Left forelimb (tissue), 1 donor: ENCODE data around the gene WDR45B.

Source experiments
- DNase-seq: peaks from one replicate; pipeline ENCODE4 v3.0.0-alpha.2; 2018; ENCODE audit warnings: low spot score

The WDR45B gene

DNA sequence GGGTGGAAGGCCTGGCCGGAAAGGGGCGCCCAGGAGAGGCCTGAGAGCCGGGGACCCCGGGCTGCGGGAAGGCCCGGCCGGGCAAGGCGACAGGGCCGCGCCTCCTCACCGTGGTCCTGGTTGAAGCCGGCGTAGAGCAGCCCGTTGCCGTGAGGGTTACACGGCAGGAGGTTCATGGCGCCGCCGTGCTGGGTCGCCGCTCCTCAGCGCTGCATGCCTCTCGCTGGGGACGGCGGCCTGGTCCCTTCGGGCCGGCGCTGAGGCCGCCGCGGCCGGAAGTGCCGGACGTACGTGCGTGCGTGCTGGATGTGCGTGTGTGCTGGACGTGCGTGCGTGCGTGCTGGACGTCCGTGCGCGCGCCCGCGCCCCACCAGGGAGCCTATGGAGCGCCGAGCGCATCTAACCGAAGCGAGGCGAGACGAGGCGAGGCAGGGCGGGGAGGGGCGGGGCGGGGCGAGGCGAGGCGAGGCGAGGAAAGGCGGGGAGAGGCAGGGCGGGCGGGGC is at the start of gene WDR45B:
Gene WDR45B (minus strand): TSS at position 280 of the 504 bp plus-strand sequence. CDS start 104 bp downstream, at position 176.
- DNase-seq: peak; percentile 98

- no peak for DNase-seq
Observed at GRCh38 chr17:82697808-82698064, 49.5 kb upstream of the WDR45B start.

- DNase-seq: no peak
Observed at GRCh38 chr17:82696916-82697807, 48.9 kb upstream of the WDR45B start.

GRCh38 chr17:82696259-82696658 is 48.0 kb upstream of the WDR45B start:
- DNase-seq: no peak

DNA sequence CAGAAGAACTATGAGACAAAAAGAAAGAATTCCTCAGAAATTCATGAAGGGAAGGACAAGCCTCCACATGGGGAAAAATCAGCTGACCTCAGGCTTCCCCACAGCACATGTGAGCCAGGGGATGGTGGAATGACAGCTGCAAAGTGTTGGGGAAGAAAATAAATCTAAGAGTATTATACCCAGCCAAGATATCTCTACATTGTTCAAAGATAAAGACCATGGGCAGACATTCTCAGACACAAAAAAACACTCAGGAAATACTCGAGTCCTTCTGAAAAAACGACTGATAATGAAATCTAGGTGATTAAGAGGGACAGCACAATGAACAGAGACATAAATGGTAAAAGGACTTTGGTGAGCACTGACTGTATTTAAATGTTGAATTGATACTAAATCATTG is 46.4 kb upstream of the WDR45B start:
- DNase-seq: no peak

GRCh38 chr17:82693168-82693867 is 45.1 kb upstream of the WDR45B start:
- no peak for DNase-seq

GRCh38 chr17:82692268-82692667 is 44.0 kb upstream of the WDR45B start:
- no peak for DNase-seq

DNA sequence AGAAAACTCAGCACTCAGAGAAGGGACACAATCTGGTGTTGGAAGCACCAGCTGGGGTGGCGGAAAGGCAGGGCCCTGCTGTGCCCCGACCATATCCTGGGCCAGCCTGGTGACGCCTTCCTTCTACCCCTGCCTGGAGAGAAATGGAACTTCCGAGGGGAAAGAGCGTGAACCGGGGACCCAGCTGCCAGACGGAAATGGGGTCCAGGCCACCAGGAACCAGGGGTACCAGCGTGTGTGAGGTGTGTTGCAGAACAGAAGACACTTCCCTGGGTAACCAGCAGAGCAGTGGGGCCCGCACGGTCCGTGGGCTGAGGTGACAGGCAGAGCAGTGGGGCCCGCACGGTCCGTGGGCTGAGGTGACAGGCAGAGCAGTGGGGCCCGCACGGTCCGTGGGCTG is 43.5 kb upstream of the WDR45B start:
- no peak for DNase-seq

DNA sequence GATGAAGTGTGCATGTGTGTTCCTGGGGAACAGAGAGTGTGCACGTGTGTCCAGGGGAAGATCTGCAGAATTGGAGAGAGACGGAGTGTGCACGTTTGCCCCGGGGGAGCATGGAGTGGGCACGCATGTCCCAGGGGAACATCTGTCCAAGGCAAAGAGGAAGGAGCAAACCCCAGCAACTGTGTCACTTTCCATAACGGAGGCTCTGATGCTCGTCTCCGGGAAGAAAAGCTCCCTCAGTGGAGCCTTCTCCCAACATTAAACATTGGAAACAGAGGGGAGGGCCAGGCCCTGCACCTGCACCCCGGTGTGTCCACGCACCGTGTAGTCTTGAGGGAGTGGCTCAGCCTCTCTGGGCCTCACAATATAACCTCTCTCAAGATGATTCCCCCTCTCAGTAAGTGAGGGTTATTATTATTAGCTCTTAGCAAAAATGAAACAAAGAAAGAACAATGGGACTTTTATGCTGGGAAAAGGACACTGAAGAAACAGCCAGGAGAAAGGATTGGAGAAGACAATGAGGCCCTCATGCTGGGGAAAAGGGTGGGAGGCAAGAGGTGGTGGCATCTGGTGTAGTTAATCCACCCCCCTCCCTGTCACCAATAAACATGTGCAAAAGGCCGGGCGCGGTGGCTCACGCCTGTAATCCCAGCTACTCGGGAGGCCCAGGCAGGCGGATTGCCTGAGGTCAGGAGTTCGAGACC is 42.7 kb upstream of the WDR45B start:
- no peak for DNase-seq

DNA sequence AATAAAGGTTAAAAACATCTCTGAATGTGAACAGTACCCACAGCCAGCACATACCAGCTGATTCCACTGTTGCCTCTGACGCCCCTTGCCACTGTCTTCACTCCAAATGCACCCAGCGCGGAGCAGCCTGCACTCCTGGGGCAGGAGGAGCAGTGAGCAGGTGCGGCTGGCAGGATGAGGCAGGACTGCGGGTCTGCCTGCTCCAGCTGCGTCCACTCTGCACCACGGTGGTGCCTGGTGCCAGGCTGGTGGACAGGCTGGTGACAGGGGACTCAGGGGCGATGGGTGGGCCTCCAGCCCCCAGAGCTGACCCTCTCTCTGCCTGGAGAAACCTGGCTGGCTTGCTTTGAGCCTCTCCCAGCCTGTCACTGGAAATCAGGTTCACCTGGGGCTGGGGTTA is 40.8 kb upstream of the WDR45B start:
- DNase-seq: no peak

DNA sequence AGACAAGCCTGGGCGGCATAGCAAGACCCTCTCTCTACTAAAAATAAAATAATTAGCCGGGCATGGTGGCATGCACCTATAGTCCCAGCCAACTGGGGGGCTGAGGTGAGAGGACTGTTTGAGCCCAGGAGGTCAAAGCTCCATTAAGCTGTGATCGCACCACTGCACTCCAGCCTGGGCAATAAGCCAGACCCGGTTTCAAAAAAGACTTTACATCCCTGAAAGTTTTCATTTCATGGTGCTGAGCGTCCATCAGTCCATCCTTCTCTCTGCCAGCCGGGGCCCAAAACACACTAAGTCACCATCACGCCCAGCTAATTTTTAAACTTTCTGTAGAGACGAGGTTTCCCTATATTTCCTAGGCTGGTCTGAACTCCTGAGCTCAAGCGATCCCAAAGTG is 39.6 kb upstream of the WDR45B start:
- no peak for DNase-seq

DNA sequence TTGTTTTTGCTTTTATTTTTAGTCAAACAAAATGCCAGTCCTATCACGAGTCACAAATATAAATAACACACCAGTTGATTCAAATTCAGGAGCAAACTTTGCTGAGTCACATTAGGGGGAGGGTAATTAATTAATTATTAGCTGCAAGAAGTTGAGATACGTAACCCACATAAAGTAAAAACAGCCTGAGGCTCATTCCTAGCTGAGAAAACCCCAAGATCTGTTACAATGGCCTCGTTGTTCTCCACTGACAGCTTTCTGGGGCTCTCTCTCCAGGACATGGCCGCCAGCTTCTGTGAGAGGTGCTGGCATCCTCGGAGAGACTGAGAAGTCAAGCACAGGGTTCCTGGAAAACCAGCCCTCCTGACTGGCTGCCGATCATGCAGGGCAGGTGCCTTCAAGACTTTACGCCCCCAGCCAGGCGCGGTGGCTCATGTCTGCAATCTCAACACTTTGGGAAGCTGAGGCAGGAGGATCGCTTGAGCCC is 39.2 kb upstream of the WDR45B start:
- no peak for DNase-seq

- no peak for DNase-seq
Observed at GRCh38 chr17:82686366-82687324, 38.4 kb upstream of the WDR45B start.

DNA sequence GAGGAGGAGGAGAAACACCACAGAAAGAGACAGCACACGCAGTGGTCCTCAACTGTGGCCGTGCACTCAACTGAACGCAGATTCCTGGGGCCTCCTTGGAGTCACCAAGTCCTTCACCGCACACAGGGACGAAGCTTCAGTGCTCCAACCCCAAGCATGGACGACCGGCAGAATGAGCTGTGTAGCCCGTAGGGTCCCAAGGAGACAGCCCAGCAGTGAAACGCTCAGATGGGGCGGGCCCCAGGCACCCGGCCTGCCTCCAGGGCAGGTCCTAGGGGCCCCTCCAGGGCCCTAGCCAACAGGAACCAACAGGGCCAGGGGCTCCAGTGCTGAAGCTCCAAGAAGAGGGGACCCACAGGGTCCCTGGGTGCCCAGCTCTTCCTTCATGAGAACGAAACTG is 37.0 kb upstream of the WDR45B start:
- no peak for DNase-seq

GRCh38 chr17:82684228-82684841 is 36.1 kb upstream of the WDR45B start:
- no peak for DNase-seq

GRCh38 chr17:82683534-82683933 is 35.3 kb upstream of the WDR45B start:
- DNase-seq: no peak

GRCh38 chr17:82681547-82681946 is 33.3 kb upstream of the WDR45B start:
- DNase-seq: no peak

DNA sequence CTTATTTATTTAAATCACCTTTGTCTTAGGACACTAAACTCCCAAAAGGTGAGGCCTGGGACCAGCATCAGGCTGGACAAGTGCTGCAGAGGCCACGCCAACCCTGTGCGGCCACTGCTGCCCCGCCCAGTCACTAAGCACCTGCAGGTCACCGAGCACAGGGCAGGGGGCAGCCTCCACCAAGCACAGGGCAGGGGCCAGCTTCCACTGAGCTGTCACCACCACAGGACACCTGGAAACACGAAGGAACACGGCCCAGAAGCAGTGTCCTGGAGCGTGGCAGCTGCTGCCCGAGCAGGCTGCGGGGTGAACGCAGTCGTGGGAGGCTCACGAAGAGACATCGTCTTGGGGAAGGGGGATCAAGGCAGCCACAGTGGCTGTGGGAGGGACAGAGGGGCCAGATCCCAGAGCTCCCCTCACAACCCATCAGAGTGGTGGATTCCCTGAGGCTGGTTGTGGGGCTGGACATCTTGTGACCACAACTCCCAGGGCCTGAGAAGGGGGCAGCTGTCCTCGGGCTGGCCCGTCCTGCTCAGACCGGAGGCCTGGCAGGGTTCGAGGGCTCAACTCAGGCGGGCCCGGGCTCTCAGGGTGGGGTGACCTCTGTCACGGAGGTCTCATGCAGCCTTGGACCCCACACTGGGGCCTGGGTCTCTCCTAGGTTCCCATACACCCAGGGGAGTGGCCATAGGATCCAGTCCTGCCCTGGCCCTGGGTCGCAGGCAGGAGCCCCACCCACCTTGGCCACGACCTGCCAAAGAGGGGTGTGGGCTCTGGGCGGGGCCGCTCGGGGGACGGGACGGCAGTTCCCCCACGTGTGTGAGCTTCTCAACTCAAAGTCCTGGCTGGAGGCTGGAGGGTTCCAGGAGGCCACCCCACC is 31.6 kb upstream of the WDR45B start:
- no peak for DNase-seq

DNA sequence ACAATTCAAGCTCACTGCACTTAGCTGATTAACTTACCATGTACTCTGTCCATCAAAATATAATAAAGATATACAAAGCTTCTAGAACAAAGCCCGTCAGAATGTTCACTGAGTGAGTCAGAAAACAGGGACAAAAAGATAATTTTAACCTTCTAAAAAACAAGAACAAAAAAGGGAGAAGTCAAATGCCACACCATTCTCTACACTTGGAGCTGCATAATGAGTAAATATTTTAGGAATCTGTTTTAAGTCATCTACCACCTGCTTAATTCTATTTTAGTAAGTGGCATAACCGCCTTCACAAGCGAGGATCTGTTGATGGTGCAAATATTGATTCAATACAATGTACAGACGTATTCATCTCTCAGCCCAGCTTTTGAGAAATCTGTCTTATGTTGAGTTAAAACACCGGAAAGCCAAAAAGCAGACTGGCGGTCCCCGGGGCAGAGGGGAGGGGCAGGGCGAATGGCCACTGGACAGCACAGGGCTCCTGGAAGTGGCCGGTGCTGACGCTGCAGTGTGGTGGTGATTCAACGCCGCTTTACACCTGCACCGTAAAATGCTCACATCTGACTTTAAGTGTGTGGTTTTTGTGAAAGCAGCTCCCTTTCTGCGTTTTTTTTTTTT is 30.1 kb upstream of the WDR45B start:
- no peak for DNase-seq
